GM12878 (cell line): ENCODE data around the gene CHCHD6. TPM values are rescaled to one million over a fixed set of nuclear protein-coding genes. Genes with fewer than 3 reads are reported as not detected.

Experiments used
- ATAC-seq: fragments of 200-7000 bp; cut with Tn5 transposase; 3 replicates; pipeline ENCODE4 v1.9.1; 2020; ENCODE audit warnings: mild to moderate bottlenecking, moderate library complexity
- BruUV-seq: library from RNA; stranded (reverse); fragments of 400-500 nt; replicated peaks from 2 replicates; lab custom pipeline; 2021; lab: Mats Ljungman, UMichigan
- CTCF ChIA-PET: fragments of 300-600 bp; sonication (Branson Sonifier 250); formaldehyde crosslinking; extraction: SDS; loops from one replicate; lab custom pipeline; 2021; ENCODE audit warnings: inconsistent platforms; lab: Yijun Ruan, JAX
- POLR2A ChIA-PET: fragments of 350-600 bp; formaldehyde crosslinking; extraction: SDS; loops from one replicate; lab custom pipeline; 2021; ENCODE audit warnings: inconsistent platforms; lab: Charles Lee
- RAD21 ChIA-PET: fragments of 300-600 bp; sonication (Branson Sonifier 250); formaldehyde crosslinking; loops from one replicate; lab custom pipeline; 2023; ENCODE audit warnings: antibody characterized with exemption; ENCODE audit not compliant: unreplicated experiment; lab: Charles Lee
- SMC1A ChIA-PET: fragments of 300-600 bp; sonication (Branson Sonifier 250); formaldehyde crosslinking; loops from one replicate; lab custom pipeline; 2023; ENCODE audit not compliant: unreplicated experiment, uncharacterized antibody; lab: Charles Lee
- DNase-seq: peaks from one replicate; pipeline ENCODE4 v3.0.0-alpha.2; 2011; ENCODE audit warnings: low read depth, low spot score
- FAIRE-seq: peaks from 3 replicates; lab custom pipeline; 2011; peaks lifted over from hg19 to GRCh38; lab: Jason Lieb, UNC
- H2AFZ ChIP-seq: 2 replicates; pipeline ENCODE4 v1.6.0; 2011; ENCODE audit warnings: low read depth, low read length, control low read depth; ENCODE audit not compliant: control insufficient read depth
- H3K27ac ChIP-seq: 2 replicates; pipeline ENCODE4 v1.5.1; 2011; ENCODE audit warnings: control low read depth; ENCODE audit not compliant: control insufficient read depth, insufficient read depth
- H3K27me3 ChIP-seq, 2 experiments: replicated peaks in 1 of 2; 2 replicates each; pipeline versions ENCODE4 v1.6.0 to v1.6.1; 2011; ENCODE audit warnings: low read length in 1 of 2; ENCODE audit not compliant: control insufficient read depth in 2 of 2, insufficient read depth in 2 of 2
- H3K36me3 ChIP-seq, 2 experiments: 2 replicates each; pipeline ENCODE4 v1.5.1; 2011; ENCODE audit warnings: low read length in 1 of 2; ENCODE audit not compliant: control insufficient read depth in 2 of 2, insufficient read depth in 2 of 2
- H3K4me1 ChIP-seq: 2 replicates; pipeline ENCODE4 v1.6.1; 2011; ENCODE audit warnings: mild to moderate bottlenecking, low read length, moderate library complexity, mixed read lengths; ENCODE audit not compliant: control insufficient read depth, insufficient read depth
- H3K4me2 ChIP-seq: 2 replicates; pipeline ENCODE4 v1.6.0; 2011; ENCODE audit warnings: control low read depth; ENCODE audit not compliant: control insufficient read depth, insufficient read depth
- H3K4me3 ChIP-seq: fragments of 200-600 bp; sonication (generic); 2 replicates; pipeline ENCODE4 v1.5.1; 2016
- H3K79me2 ChIP-seq: 2 replicates; pipeline ENCODE4 v1.6.0; 2011; ENCODE audit warnings: low read length; ENCODE audit not compliant: control insufficient read depth, insufficient read depth
- H3K9ac ChIP-seq: 2 replicates; pipeline ENCODE4 v1.8.0; 2011; ENCODE audit warnings: low read length, control low read depth, mixed read lengths; ENCODE audit not compliant: control insufficient read depth, insufficient read depth
- H3K9me3 ChIP-seq: replicated peaks from 3 replicates; pipeline ENCODE4 v1.5.1; 2011; ENCODE audit warnings: mild to moderate bottlenecking, low read length; ENCODE audit not compliant: control insufficient read depth, insufficient read depth
- H4K20me1 ChIP-seq: 2 replicates; pipeline ENCODE4 v1.6.0; 2011; ENCODE audit not compliant: control insufficient read depth, insufficient read depth
- DPF2 ChIP-seq: fragments of 450-650 bp; IDR thresholded peaks from 2 replicates; pipeline ENCODE4 v1.6.1; 2017; ENCODE audit warnings: mild to moderate bottlenecking
- E2F8 ChIP-seq: fragments of 450-650 bp; IDR thresholded peaks from 2 replicates; pipeline ENCODE4 v1.6.1; 2018; ENCODE audit warnings: mild to moderate bottlenecking, low read depth, moderate library complexity; ENCODE audit not compliant: partially characterized antibody
- KDM1A ChIP-seq: fragments of 200-600 bp; sonication (generic); IDR thresholded peaks from 2 replicates; pipeline ENCODE4 v1.6.1; 2016; ENCODE audit warnings: borderline replicate concordance
- PML ChIP-seq: IDR thresholded peaks from 2 replicates; pipeline ENCODE4 v1.6.1; 2012; ENCODE audit warnings: low read length, inconsistent platforms
- RELB ChIP-seq: fragments of 450-650 bp; IDR thresholded peaks from 2 replicates; pipeline ENCODE4 v1.6.1; 2017; ENCODE audit warnings: low read depth, mild to moderate bottlenecking, moderate library complexity
- RUNX3 ChIP-seq: IDR thresholded peaks from 2 replicates; pipeline ENCODE4 v1.6.1; 2012; ENCODE audit warnings: low read length, inconsistent platforms
- TCF3 ChIP-seq: IDR thresholded peaks from 2 replicates; pipeline ENCODE4 v1.6.1; 2012; ENCODE audit warnings: low read depth, mild to moderate bottlenecking, low read length, borderline replicate concordance; ENCODE audit not compliant: insufficient read depth
- ZNF274 ChIP-seq: IDR thresholded peaks from one replicate; pipeline ENCODE4 v1.8.0; 2011; ENCODE audit not compliant: insufficient read length, insufficient read depth
- WGBS: methylation state at CpG from one replicate; pipeline ENCODE4 v1.1.6; 2016; ENCODE audit warnings: low lambda C conversion rate; ENCODE audit not compliant: insufficient replicate concordance, insufficient coverage; ENCODE audit errors: missing lambda C conversion rate; 5-methylcytosine and 5-hydroxymethylcytosine counted together
- in situ Hi-C: fragments of 300-500 bp; cut with MboI; formaldehyde crosslinking; loops from 9 replicates; pipeline ENCODE4 v1.14.3; 2018; ENCODE audit warnings: mixed read lengths
- intact Hi-C: fragments of 100-400 bp; cut with micrococcal nuclease; formaldehyde crosslinking; loops from one replicate; pipeline ENCODE4 v1.14.2; 2022; ENCODE audit not compliant: unreplicated experiment
- polyA plus RNA-seq, 11 experiments: library from polyadenylated mRNA; depleted of rRNA in 4 of 11; unstranded in 6 of 11; stranded (reverse) in 5 of 11; fragments of >200 nt; fragmentation: Nextera tagmentation in 4 of 11; fragmentation: Illumina TruSeq in 1 of 11; extraction: Ambion mirVana in 4 of 11; extraction: Trizol in 1 of 11; gene quantifications; 1 replicate in 1 of 11; 2 replicates in 10 of 11; pipeline versions ENCODE4 v1.2.1 to v1.2.3, GENCODE V29; 2011 to 2016; ENCODE audit warnings: inconsistent platforms in 2 of 11, missing spikeins in 2 of 11, low read depth in 1 of 11
- total RNA-seq, 4 experiments: library from RNA; depleted of rRNA in 3 of 4; stranded (reverse); fragments of >200 nt in 3 of 4; fragmentation: Illumina TruSeq in 1 of 4; extraction: Trizol in 1 of 4; gene quantifications; 2 replicates each; pipeline versions ENCODE4 v1.2.1 to v1.2.3, GENCODE V29; 2013 to 2021
- TF ChIP-seq, protein P1 (sequence below): fragments of 450-650 bp; formaldehyde crosslinking; IDR thresholded peaks from 2 replicates; pipeline ENCODE4 v1.4.0; 2020; ENCODE audit warnings: mild to moderate bottlenecking, moderate library complexity
- TF ChIP-seq, protein P2 (sequence below): IDR thresholded peaks from 2 replicates; pipeline ENCODE4 v1.6.1; 2012; ENCODE audit warnings: mild to moderate bottlenecking, low read depth, low read length
- TF ChIP-seq, protein P3 (sequence below): IDR thresholded peaks from 2 replicates; pipeline ENCODE4 v1.6.1; 2012; ENCODE audit warnings: low read length, inconsistent platforms

The CHCHD6 gene
- total and polyA plus RNA-seq, 10 of the 15 experiments (the other 5 are each of a cell fraction or from before 2014, with no cell fraction given): 2.7 to 16.7 (median 12.3) TPM

DNA sequence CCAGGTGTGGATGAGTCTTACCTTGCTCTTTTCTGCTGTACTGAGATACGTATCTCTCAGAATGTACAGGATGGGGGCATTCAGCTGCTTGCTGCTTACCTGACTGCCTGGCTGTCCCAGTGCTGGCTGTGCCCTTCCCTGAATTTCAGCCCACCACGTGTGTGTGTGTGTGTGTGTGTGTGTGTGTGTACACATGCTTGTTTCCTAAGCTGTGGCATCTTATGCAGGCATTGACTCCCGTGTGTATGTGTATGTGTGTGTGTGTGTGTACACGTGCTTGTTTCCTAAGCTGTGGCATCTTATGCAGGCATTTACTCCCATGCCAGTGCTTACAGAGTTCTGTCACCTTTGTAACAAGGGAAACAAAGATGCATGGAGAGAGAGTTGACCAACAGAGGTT lies 218.4 kb downstream of the CHCHD6 start:
- RAD21 ChIA-PET: no interaction called here
- POLR2A ChIA-PET: no interaction called here
- no peak overlapping the region for H2AFZ ChIP-seq
- no peaks in the 10 kb centered on the region for H3K4me1 ChIP-seq
- ATAC-seq: no peak
- CTCF ChIA-PET: no interaction called here
- 59% methylated on average over 4 of the region's 4 CpGs for WGBS
- SMC1A ChIA-PET: no interaction called here
- no peaks in the 10 kb centered on the region for H3K79me2 ChIP-seq
- no peak overlapping the region for H3K9ac ChIP-seq
- no peaks in the 10 kb centered on the region for H3K36me3 ChIP-seq
- intact Hi-C loops (no loop called here), in situ Hi-C loops (no loop called here)
- no peak for DNase-seq
- H3K4me2 ChIP-seq: no peak overlapping the region
- H3K4me3 ChIP-seq: no peak overlapping the region
- H4K20me1 ChIP-seq: no peaks in the 10 kb centered on the region
- H3K27ac ChIP-seq: no peak overlapping the region
- FAIRE-seq: no peak
- no peaks in the 10 kb centered on the region; the same call in 1 of the 3 replicates for H3K9me3 ChIP-seq
- H3K27me3 ChIP-seq: no peaks in the 10 kb centered on the region
- no TSS peak for BruUV-seq
- TF ChIP-seq E2F8: no peak
- no peak for TF ChIP-seq PML
- TF ChIP-seq, protein P1, sequence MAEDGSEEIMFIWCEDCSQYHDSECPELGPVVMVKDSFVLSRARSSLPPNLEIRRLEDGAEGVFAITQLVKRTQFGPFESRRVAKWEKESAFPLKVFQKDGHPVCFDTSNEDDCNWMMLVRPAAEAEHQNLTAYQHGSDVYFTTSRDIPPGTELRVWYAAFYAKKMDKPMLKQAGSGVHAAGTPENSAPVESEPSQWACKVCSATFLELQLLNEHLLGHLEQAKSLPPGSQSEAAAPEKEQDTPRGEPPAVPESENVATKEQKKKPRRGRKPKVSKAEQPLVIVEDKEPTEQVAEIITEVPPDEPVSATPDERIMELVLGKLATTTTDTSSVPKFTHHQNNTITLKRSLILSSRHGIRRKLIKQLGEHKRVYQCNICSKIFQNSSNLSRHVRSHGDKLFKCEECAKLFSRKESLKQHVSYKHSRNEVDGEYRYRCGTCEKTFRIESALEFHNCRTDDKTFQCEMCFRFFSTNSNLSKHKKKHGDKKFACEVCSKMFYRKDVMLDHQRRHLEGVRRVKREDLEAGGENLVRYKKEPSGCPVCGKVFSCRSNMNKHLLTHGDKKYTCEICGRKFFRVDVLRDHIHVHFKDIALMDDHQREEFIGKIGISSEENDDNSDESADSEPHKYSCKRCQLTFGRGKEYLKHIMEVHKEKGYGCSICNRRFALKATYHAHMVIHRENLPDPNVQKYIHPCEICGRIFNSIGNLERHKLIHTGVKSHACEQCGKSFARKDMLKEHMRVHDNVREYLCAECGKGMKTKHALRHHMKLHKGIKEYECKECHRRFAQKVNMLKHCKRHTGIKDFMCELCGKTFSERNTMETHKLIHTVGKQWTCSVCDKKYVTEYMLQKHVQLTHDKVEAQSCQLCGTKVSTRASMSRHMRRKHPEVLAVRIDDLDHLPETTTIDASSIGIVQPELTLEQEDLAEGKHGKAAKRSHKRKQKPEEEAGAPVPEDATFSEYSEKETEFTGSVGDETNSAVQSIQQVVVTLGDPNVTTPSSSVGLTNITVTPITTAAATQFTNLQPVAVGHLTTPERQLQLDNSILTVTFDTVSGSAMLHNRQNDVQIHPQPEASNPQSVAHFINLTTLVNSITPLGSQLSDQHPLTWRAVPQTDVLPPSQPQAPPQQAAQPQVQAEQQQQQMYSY (CRISPR knock-in tag): no peak
- TF ChIP-seq KDM1A: no peak
- no peak for TF ChIP-seq RUNX3
- TF ChIP-seq ZNF274: no peak
- TF ChIP-seq DPF2: no peak
- no peak for TF ChIP-seq TCF3
- TF ChIP-seq, protein P2, sequence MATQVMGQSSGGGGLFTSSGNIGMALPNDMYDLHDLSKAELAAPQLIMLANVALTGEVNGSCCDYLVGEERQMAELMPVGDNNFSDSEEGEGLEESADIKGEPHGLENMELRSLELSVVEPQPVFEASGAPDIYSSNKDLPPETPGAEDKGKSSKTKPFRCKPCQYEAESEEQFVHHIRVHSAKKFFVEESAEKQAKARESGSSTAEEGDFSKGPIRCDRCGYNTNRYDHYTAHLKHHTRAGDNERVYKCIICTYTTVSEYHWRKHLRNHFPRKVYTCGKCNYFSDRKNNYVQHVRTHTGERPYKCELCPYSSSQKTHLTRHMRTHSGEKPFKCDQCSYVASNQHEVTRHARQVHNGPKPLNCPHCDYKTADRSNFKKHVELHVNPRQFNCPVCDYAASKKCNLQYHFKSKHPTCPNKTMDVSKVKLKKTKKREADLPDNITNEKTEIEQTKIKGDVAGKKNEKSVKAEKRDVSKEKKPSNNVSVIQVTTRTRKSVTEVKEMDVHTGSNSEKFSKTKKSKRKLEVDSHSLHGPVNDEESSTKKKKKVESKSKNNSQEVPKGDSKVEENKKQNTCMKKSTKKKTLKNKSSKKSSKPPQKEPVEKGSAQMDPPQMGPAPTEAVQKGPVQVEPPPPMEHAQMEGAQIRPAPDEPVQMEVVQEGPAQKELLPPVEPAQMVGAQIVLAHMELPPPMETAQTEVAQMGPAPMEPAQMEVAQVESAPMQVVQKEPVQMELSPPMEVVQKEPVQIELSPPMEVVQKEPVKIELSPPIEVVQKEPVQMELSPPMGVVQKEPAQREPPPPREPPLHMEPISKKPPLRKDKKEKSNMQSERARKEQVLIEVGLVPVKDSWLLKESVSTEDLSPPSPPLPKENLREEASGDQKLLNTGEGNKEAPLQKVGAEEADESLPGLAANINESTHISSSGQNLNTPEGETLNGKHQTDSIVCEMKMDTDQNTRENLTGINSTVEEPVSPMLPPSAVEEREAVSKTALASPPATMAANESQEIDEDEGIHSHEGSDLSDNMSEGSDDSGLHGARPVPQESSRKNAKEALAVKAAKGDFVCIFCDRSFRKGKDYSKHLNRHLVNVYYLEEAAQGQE: no peak
- TF ChIP-seq, protein P3, sequence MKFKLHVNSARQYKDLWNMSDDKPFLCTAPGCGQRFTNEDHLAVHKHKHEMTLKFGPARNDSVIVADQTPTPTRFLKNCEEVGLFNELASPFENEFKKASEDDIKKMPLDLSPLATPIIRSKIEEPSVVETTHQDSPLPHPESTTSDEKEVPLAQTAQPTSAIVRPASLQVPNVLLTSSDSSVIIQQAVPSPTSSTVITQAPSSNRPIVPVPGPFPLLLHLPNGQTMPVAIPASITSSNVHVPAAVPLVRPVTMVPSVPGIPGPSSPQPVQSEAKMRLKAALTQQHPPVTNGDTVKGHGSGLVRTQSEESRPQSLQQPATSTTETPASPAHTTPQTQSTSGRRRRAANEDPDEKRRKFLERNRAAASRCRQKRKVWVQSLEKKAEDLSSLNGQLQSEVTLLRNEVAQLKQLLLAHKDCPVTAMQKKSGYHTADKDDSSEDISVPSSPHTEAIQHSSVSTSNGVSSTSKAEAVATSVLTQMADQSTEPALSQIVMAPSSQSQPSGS: no peak
- TF ChIP-seq RELB: no peak
